ENCODE results near the gene ACKR1. TPM values are rescaled to one million over a fixed set of nuclear protein-coding genes. Genes with fewer than 3 reads are reported as not detected.

The ACKR1 gene
- polyA plus RNA-seq, 3 donors, result 20.0 to 227 (median 73.8) TPM

Other genes with a start within 250 kb of the ACKR1 start
- 100 to 1,000 TPM in 2 of 3 donors, 10 to 100 TPM in 1; 12.5 to 159 (median 140) TPM for gene IFI16, start 195.0 kb upstream of the ACKR1 start, polyA plus RNA-seq
- gene AIM2, start 128.1 kb upstream of the ACKR1 start, polyA plus RNA-seq, result under 1 TPM; 0.13 to 0.90 (median 0.39) TPM
- gene CADM3, start 33.3 kb upstream of the ACKR1 start, polyA plus RNA-seq, result 10 to 100 TPM in 2 of 3 donors, 1 to 10 TPM in 1; 1.2 to 19.0 (median 10.4) TPM
- under 1 TPM in 2 of 3 donors, not detected in 1; 0.52 to 0.90 TPM for gene FCER1A, start 97.5 kb downstream of the ACKR1 start, polyA plus RNA-seq
- not detected for gene OR10J4, start 227.3 kb downstream of the ACKR1 start, polyA plus RNA-seq
- gene OR10J1, start 234.8 kb downstream of the ACKR1 start, polyA plus RNA-seq, result not detected

Measured in adipose tissue (tissue), 3 donors.